ENCODE data around the gene POLD4. TPM values are rescaled to one million over a fixed set of nuclear protein-coding genes. Genes with fewer than 3 reads are reported as not detected.
A peak's percentile ranks its signal among the peaks of the same experiment; 100 is the strongest.

The POLD4 gene
- total RNA-seq, 1 donor from 2014 or later, result 3.7 TPM

DNA sequence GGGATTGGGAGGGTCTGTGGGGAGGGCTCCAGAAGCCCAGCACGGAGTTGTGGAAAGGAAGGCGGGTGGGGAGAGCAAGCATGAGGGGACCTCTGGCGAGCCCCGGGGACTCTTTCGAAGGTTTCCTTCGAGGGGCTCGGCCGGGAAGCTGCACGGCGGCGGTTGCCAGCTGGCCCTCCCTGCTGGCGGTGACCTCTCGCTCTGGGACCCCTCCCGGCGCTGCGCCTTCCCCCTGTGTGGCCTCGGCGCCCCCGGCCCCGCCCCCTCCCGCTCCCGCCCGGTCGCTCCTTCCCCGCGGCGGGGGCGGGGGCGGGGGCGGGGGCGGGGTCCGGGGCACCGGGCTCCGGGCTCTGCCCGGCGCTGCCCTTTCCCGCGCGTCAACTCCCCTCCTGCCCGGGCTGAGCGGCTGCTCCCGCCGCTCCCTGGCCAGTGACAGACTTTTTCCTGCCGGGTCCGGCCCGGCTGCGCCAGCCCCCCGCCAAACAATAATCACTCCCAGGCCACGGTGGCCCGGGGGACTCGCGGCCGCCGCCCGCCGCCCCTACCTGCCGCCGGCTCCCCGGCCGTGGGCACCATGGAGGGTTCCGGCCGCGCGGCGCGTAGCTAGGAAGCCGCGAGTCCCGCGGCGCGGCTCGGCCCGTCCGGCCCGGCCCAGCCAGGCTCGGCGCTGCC, 19.1 kb upstream of the POLD4 start:
- FAIRE-seq, result no peak
- peak in 1 of 2 donors; percentile 74 for DNase-seq (ENCODE audit: low spot score in 2 of 2)

- FAIRE-seq, result no peak
- DNase-seq (ENCODE audit: low spot score in 2 of 2), result no peak
These were observed 18.6 kb upstream of the POLD4 start for GRCh38 chr11:67371911-67372320.

- DNase-seq (ENCODE audit: low spot score in 2 of 2) (no peak), FAIRE-seq (no peak)
These were observed 18.0 kb upstream of the POLD4 start for GRCh38 chr11:67371189-67371910.

DNA sequence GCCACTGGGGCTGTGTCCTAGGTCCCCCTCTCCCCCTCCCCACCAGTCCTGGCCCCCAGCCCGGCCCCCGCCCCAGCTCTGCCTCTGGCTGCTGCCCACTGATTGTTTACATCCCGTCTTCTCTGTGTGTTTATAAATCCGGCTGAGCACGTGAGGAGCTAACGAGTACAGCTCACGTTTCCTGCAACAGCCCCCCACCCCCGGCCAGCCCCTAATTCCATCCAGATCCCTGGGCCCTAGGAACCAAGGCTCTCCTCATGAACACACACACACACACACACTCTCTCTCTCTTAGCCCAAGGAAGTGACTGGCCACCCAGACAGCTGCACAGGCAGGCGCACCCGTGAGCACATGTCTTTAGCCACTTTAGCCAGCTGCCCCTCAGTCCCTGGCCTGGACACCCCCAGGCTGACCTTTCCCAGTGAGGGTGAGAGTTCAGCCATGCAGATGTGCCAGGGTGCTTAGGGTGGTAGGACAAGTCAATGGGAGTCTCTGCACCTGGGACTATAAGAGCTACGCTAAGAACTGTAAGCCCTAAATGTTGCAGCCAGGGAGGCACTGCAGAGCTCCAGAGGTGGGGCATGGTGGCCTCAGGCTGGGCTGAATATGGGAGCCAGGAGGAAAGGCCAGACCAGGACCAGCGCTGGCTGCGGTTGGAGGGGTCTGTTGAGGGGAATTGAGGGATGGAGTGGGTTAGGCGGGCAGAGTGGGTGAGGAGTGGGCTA, 17.2 kb upstream of the POLD4 start:
- no peak for FAIRE-seq
- no peak for DNase-seq (ENCODE audit: low spot score in 2 of 2)

DNA sequence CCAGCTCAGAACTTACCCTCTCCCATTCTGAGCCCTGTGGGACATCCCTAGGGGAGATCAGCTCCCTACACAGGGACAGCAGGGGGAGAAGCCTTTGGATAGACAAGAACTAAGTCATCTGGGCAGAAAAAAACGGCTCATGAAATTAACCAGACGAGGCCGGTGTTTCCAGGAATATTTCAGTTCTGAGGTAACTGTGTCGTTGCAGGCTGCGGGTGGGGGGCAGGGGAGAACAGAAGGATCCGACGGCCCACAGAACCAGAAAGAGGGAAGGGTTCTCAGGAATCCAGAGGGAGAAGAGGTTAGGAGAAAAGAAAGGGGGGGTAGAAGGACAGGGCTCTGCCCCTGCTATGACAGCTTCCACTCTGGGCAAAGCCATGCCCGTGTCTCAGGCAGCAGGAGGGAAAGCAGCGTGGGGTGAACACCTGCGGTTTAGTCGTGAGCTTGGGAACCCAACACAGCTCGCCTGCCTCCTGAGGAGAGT, 16.5 kb upstream of the POLD4 start:
- no peak for FAIRE-seq
- DNase-seq (ENCODE audit: low spot score in 2 of 2), result no peak

- DNase-seq (ENCODE audit: low spot score in 2 of 2), result no peak
- FAIRE-seq, result no peak
These were observed 15.9 kb upstream of the POLD4 start for GRCh38 chr11:67369275-67369674.

DNA sequence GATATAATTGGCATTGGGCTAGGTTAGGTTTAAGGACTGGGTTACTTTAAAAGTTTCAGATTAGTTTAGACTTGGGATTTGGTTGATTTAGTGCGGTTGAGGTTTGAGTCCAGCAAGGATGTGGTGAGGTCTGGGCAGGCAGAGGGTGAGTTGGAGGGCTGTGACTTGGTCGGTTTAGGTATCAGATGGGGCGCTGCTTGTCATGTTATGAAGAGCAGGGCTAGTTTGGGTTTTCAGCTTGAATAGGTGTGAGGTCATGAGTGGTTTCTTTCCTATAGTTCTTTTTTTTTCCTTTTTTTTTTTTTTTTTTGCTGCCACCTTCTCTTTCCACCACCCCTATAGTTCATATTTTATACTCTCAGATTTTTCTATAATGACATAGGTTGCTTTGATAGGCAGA, 15.3 kb upstream of the POLD4 start:
- DNase-seq (ENCODE audit: low spot score in 2 of 2) (no peak), FAIRE-seq (no peak)

- no peak for FAIRE-seq
- DNase-seq (ENCODE audit: low spot score in 2 of 2), result no peak
These were observed 14.4 kb upstream of the POLD4 start for GRCh38 chr11:67367761-67368227.

DNA sequence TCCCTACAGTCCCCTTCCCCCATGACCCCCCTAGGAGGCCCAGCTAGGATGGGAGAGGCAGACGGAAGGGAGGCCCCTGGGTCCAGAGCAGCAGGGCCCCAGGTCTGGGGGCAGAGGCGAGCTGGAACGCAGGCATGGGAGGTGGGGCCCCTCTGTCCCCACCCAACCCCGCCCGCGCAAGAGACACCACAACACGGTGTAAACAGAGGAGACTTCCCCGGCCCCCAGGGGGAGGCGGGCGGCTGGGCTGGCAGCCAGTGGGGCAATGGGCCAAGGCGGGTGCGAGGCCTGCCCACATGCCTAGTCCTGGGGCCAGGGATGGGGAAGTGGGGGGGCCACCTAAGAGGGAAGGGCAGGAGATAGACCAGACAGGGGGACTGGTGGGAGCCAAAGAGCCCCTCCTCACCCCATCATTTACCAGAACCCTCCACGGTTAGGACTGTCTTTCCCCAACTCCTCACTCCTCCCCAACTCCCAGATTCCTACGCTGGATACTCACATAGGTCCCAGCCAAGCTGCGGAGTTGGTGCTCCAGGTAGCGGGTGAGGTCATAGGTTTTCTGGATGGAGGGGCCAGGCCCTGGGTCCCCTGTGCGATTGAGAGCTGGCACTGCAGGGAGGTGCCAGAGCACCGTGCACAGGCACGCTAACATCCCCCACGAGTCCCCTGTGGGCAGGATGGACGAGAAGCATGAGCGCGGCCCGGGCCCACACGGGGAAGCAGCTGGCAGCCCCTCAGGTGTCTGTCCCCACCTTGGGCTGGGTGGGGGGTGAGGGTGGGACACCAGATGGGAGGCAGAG, 13.8 kb upstream of the POLD4 start:
- no peak for DNase-seq (ENCODE audit: low spot score in 2 of 2)
- FAIRE-seq, result no peak

DNA sequence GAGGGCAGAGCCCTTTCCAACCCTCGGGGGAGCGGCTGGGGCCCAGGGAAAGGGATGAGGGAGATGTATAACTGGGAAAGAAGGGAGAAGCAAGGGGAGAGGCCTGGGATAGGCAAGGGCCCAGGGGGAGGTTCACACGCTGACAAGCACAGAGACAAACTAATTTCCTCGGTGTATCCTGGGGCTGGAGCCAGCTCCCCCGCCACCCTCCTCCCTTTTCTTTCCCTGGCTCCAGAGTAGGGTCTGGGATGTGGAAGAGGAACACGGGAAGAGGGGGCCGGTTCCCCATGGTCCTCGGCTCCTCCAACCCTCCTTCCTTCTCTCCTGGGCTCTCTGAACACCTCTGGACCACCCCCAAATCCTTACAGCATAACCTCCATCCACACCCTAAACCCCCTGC, 13.2 kb upstream of the POLD4 start:
- DNase-seq (ENCODE audit: low spot score in 2 of 2) (no peak), FAIRE-seq (no peak)

GRCh38 chr11:67365736-67366444, 12.5 kb upstream of the POLD4 start:
- FAIRE-seq (no peak), DNase-seq (ENCODE audit: low spot score in 2 of 2) (no peak)

DNA sequence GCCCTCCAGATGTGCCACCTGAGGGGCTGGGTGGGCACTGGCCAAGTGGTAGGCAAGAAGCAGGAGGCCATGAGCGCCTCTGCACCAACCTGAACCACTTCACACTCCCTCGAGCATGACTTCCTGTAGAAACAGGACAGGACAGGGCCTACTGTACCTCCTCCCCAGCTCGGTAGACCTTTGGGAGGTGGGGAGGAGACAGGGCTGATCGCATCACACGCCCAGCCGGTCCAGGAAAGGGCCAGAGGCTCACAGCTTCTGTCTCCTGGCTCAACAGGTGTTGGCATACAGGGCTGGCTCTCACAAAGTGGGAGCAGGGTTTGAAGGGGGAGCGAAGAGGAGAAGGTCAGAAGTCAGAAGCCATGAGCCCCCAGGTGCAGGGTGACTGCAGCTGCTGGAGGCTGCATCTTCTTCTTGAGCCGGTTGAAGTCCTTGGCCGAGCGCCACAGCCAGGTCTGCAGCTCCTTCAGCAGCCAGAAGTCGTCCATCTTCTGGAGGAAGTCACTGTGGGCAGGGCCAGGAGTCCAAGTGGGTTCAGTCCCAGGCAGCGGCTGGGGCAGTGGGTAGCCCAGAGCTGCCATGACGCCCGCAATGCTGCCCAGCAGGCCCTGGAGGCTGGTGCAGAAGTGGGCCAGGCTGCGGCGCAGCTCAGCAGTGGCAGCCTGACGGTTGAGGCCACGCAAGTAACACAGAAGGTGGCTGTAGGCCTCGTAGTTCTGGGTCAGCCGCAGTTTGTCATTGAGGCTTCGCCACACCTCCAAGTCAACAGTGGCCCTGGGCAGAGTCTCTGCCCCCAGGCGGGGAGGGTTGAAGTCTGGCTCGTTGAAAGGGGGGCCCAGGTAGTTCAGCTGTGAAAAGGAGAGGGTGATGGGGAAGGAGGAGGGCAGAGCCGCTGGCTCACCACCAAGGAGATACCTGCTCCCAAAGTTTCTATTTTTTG, 11.7 kb upstream of the POLD4 start:
- FAIRE-seq (no peak), DNase-seq (ENCODE audit: low spot score in 2 of 2) (no peak)

DNA sequence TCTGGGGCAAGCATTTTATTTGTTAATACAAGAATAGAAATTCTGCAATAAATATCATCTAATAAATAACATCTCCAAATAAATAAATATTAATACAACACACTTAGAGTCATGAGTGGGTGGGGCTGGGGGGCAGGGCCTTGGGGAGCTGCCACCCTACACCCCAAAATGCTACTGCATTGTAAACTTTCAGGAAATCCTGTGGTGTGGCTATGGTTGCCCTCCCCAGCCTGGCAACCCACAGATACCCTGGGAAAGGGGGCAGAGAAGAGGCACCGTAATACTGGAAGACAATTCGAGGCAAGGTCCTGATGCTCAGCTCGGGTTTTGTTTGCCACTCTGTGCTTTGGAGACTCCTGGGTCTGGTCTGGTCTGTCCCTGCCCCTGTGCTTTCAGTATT, 10.8 kb upstream of the POLD4 start:
- FAIRE-seq, result no peak

GRCh38 chr11:67357831-67358670, 4.7 kb upstream of the POLD4 start:
- DNase-seq (ENCODE audit: low spot score in 2 of 2) (peak in 1 of 2 donors; percentile 6), FAIRE-seq (no peak)

More for the DNA sequence above, 10.8 kb upstream of the POLD4 start:
- DNase-seq (ENCODE audit: low spot score in 2 of 2), result no peak

- DNase-seq (ENCODE audit: low spot score in 2 of 2) (peak; percentile 53 to 72), FAIRE-seq (no peak)
These were observed 3.7 kb upstream of the POLD4 start for GRCh38 chr11:67356864-67357561.

DNA sequence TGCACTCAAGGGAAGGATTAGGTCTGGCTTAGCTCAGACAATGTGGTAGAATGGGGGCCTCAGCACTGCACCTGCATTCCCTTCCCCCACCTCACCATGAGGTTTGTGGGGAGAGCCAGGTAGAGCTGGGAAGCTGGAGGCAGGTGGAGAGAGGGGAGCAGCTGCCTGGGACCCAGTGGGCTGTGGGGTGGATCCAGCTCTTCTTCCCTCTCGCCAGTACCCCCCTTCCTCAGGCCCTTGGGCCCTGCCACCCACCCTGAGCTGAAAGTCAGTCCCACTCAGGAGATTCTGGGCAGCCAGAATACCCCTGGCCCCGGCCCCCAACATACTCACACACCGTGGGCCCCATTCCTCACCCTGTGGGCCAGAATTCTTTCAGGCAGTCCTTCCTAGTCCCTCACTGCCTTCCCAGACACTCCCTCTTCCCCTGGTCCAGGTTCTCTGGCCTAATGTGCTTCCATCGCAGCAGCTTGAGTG, 3.1 kb upstream of the POLD4 start:
- DNase-seq (ENCODE audit: low spot score in 2 of 2), result no peak
- FAIRE-seq, result no peak

DNA sequence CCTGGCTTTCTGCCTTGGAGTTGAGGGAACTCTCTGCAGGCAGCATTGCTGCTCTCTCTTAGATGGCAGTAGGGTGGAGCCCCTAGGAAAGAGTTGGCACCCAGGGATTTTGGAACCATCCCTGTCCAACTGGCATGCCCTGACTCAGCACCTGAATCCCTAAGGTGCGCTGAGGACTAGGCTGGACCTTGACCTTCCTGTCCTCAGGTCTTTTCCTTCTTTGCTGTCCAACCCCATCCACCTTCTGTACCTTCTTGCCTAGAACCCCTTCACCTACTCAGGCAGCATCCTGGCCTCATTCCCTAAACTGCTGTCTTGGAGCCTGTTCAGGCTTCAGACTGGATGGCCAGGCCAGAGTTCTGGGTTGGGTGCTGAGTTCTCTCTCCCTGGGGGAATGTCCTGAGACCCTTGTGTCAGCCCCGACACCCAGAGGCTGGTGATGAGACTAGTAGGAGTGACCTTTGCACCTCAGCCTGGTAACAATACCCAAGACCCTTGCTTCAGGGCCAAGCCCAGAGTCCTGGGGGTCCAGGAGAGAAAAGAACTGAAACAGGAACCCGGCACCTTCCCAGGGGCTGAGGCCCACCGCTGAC, 2.5 kb upstream of the POLD4 start:
- FAIRE-seq, result no peak
- no peak for DNase-seq (ENCODE audit: low spot score in 2 of 2)
